NCI-H69 (cell line): Measurements from ENCODE around the gene BDNF.

Experiments
- DNase-seq: peaks from one replicate; lab custom pipeline; 2025; lab: John Stamatoyannopoulos, UW

The BDNF gene

DNA sequence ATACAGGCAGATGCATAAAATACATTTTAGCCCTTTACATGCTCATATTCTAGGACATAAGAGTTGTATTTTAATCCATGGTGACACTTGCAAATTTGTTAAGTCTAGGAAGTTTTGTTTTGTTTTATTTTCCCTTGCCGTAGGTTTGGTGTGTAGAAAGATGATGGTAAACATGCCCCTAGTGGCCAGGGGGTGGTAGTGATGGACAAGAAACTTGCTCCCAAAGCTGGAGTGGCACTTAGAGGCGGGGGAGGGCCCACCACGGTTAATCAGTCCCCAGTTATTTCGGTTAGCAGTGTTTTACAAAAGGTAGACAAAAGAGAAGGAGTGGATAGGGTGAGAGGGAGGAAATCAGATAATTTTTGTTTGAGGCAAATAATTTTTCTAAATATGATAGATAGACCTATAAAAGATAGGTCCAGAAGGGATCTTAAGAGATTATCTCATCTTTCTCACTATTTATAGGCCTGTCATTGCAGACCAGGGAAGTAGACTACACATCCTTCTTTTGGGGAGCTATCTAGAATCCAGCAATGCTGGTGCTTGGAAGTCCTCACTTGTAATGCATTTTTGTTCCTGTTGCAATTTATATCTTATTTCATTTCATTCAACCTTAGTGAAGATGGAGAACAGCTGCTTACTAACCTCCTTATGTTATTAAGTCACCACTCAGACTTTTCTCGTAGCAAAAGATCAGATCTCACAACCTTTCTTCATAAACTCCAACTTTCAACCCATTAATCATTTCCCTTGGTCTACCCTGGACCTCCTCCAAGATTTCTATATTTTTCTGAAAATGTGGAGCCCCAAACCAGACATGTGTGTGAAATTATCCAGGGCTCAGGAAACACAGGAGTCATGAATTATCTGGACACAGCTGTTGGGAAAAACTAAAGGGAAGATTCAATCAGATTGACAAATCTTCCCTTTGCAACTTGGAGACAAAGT, 5.9 kb upstream of the BDNF start:
- DNase-seq, result peak; percentile 60

DNA sequence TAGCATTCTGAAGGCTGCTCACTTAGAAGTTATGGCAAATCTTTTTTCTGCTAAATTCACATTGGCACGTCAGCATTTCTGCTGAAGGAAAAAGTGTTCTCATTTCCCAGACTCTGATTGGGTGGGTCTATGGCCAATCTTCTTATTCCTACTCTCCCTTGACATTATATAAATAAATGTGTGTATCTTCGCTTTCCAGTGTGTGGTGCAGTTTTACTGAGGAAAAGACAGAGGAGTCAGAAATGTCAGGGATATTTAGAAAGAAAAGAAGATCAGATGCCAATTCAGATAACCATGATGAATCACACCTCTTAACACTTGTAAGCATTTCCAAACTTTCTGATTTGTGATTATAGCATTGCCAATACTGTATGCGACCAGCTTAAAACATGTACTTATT, 3.2 kb upstream of the BDNF start:
- peak; percentile 12 for DNase-seq

DNA sequence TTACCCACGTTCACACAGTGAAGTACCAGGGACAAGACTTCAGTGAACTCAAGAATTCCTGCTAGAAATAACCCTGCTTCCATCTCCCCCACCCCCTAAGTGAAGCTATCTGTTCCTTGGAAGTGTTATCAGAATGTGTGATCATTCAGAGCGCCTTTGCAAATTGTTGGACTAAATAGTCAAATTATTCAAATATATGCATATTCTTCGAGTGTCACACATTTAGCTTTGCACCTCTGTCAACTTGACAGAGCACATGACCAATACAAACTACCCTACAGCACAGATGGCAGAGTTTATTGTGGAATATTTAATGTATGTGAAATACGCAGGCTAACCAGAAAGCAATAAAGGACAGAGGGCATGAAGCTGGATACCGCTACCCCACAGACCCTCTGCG, 2.6 kb upstream of the BDNF start:
- DNase-seq, result no peak

DNA sequence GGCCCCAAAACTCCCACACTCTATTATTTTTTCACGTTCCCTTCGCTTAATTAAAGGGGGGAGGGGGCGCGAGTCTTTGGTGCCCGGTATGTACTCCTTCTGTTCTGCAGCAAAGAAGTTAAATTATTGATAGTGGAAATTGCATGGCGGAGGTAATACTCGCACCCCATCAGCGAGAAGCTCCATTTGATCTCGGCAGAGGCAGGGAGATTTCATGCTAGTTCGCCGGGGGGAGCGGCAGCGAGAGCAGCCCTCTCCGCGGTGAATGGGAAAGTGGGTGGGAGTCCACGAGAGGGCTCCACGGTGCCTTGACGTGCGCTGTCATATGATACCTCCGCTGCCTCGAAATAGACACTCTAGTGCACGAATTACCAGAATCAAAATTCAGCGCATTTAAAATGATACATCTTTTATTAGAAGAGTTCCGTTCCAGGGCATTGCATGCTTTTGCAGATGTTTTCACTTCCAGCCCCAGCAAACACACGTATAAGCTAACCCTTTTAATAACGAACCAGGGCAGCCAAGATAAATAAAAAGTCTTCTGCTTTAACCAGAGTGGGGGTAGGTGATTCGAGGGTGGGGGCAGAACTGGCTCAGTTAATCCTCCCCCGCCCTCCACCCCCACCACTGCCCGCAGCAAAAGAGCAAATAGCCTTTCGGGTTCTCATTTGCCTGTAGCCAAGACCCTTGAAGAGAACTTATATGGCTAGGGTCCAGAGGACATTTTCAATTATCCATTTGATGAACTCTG, 1.3 kb upstream of the BDNF start:
- DNase-seq, result peak; percentile 70

DNA sequence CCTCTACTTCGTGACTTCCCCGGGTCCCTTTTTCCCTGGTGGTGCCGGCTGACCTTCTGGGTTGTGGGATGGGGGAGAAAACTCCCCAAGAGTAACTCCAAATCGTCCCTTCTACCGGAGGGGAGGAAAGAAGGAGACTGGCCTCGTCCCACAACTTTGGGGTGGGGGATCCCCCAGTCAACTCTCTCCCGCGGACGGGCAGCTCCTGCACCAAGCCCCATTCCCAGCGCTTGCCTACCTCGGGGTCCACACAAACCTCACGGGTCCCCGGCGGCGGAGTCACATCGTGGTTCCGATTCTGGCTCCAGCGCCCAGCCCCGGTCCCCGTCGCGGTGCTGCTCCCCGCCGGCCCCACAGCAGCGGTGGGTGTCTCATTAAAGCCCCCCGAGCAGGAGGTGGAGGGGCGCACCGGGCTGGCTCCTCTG, 317 bp downstream of the BDNF start:
- no peak for DNase-seq

DNA sequence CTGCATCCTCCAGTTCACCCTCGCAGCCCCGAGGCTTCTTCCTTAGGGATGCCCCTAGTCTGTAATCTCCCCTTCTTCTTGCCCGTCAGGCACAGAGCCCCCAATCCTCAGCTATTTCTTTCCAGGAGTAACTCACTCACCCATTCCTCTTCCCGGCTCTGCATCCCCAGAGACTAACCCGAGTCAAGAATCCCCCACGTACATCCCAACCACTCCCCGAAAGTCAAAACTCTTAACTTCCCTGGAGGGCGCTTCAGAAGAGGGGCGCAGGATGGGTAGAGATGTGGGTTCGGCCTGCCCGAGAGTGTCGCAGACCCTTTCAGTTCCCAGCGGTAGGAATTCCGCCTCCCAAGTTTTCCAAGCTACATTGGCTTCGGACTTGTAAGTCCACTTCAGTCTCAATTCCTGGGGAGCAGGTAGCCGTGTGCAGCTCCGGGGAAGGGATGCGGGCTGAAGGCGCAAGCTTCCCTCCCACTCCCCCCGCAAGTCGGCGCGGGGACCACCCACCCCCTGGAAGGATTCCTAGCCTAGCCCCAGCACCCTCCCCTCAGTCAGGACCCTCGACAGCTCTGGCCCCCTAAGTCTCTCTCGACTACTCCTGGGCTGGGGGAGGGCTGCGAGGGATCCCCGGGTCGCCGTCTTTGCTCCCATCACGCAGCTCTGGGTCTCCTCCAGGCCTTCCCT, 871 bp downstream of the BDNF start:
- DNase-seq, result peak; percentile 72

DNA sequence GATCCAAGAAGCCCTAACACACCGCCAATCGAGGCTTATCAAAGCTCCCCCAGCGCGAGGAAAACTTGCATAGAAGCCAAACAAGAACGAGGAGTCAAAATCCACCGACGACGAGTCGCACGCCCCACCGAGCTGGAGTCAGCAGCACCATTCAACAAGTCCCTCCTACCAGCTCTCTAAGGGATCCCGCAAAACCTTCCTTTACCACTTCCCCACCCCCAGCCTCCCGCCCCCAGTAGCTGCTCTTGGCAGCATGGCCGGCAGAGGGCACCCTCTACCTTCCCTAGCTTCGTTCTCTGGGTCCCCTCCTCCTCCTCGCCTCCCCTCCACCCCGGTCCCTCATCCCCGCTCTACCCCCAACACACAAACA, 1.4 kb downstream of the BDNF start:
- peak; percentile 92 for DNase-seq

DNA sequence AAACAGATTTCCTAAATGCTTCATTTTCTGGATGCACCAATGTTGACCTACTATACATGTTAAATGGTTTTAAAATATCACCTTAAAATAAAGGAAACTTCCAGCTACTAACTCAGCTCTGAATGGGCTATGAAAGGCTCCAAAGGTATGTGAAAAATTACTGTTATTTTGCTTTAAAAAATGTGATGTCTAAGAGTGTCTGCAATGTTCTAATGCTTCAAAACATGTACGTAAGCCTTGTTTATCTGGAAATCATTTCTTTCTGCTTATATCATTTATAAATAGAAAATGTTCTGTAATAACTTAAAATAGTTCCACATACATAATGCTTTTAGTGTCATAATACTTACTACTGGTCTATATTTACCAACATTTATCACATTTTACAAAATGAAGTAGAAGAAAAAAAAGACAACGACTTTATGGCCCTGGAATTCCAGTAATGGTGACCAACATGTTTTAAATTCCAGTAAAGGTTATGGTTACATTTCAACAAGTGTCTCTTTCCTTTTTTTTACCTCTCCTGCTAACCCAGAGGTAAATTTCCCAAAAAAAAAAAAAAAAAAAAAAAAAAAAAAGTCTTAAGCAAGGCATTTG, 2.5 kb downstream of the BDNF start:
- DNase-seq, result no peak

DNA sequence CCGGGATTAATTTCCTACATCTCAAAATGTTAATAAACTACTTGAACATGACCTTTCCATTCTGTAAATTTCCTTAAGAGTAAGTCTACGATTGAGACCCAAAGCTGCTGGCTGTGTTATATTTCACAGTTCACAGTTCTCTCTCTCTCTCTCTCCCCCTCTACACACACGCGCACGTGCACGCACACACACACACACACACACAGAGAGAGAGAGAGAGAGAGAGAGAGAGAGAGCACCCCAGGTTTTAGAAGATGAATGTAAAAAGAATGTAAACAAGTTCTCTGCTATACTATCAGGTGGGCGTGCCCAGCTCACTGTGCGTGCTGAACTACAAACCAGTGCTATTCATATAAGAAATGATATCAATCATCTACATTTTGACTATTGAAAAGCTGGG, 3.3 kb downstream of the BDNF start:
- DNase-seq, result peak; percentile 61

DNA sequence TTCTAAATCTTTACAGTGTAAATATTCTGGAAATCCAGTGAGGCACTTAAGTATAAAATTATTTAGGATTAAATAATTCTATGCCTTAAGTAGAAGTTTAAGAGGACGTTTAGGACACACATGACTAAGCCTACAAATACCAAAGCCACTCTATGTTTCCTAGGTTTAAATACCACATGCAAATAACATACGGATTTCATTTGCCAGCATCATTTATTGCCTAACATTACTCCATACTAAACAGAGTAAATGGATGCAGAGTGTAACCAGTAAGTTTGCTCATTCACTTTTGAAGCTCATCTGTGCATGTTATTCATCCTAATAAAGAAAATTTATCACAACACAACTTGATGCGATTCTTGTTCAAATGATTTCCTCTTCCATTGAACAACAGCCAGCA, 4.1 kb downstream of the BDNF start:
- DNase-seq, result no peak

DNA sequence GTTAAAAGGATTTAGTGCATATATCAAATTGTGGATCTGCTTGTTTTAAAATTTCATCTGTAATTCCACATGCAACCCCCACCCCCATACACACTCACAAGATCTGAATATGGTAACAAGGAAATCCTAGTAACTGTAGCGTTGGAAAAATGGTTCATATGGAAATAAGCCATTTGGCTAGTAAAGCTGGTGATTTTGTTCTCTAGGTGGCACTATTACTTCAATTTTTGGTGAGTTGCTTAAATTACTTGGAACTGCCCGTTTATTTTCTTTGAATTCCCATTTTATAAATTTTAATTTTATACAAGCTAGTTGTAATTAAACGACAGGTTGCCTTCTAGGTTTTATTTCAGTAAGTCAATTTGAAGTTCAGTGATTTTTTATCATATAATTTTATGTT, 5.3 kb downstream of the BDNF start:
- peak; percentile 69 for DNase-seq

DNA sequence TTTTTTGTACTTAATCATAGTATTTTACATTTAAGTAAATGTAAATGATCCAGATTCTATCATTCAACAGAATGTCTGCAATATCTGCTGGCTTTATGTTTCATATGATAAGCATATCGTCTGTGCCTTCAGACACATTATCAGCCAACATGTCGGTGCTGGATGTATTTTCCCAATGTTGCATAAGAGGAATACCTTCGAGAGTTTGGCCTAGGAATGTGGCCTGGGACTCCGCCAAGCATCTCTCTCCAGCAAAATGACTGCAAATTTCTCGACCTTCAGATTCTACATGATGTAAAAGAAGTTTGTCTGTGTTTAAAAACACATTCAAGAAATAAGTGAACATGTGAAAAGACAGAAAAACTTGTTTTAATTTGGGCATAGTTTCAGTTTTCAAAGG, 6.9 kb downstream of the BDNF start:
- no peak for DNase-seq

DNA sequence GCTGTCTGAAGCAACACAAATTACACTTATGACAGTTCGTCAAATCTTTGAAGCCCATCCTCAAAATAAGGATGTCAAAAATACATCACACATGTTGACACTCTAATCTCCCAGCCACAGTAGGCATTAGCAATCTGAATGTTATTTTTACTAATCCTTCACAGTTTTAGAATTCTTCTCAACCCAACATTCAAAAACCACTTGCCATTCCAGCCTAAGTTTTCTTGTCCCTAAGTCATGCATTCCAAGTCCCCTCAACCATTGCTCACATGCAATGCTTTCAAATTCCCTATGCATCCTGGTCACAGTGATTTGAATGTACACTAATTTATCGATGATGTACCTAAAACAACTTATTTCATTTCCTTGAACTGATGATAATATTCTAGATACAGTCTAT, 7.5 kb downstream of the BDNF start:
- DNase-seq, result no peak

DNA sequence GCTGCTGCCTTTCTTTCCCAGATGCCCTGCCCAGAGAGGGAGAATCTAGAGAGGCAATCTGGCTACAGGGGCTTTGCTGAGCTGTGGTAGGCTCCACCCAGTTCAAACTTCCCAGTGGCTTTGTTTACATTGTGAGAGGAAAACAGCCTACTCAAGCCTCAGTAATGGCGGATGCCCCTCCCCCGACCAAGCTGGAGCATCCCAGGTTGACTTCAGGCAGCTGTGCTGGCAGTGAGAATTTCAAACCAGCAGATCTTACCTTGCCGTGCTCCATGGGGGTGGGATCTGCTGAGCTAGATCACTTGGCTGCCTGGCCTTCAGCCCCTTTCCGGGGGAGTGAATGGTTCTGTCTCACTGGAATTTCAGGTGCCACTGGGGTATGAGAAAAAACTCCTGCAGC, 12.2 kb downstream of the BDNF start:
- DNase-seq, result peak; percentile 76

DNA sequence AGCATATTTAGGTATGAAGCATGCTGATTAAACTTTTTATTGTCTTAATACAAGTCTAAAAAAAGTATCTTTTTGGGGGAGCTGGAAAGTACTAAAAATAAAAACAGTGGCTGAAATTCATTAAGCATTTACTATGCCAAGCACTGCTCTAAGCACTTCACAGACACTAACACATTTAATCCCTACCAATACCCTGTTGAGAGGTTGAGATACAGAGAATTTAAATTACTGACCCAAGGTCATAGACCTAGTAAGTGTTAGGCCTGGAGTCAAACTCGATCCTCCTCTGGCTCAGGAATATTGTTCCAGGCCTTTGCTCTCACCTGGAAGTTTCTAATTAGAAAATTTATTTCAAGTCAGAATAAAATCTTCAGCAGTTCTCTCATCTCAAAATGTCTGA, 18.6 kb downstream of the BDNF start:
- no peak for DNase-seq

DNA sequence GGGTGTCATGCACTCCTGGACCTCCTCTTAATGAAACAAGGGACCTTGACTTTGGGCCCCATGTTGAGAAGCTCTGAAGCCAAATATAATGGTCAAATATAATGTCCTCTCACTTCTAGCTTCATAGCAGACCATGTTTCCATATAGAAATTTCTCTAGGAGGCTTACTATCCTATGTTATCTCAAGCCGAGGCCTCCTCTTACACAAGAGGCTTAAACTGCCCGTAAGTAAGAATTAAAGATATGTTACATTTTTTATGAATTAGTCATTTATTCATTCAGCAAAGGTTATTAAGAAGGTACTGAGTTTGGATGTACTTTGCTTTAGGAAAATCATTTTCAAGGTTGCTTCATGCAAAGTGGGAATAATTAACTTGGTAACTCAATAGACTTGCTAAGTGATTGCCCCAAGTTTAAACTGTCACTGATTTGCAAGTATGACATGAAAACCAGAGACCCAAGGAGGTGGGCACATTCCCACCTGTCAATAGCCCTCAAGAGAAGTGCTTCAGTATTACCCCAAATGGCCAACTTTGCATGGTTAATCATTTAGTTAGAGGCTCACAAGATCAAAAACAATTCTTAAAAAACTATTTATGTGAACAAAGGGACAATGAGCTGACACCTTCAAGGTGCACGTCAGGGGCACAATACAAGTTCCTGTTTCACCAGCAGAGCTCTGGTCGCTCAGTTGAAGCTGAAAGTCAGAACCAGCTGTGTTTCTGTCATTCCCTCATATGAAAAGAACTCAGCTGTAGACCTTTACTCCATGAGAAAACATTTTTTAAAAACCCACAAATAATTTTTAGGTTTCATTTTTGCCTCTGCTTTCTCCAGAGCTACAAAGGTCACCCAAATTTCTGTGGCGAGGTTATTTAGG, 20.9 kb downstream of the BDNF start:
- DNase-seq, result no peak

DNA sequence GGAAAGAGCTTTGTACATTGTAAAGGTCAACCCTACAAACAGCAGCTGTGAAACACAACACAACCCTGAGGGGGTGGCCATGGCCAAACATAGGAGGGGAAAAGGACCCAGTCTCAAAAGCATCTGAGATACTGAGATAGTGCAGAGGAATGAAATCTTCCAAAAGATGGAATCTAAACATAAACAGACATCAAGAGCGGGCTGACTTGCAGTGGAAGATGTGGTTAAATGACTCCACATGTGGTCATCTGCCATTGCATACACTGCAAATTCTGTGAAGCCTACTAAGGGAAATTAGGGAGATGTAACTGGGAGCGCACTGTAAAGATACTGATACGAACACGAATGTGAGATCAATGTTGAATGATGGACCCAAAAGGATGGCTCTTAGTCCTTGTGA, 22.0 kb downstream of the BDNF start:
- no peak for DNase-seq

DNA sequence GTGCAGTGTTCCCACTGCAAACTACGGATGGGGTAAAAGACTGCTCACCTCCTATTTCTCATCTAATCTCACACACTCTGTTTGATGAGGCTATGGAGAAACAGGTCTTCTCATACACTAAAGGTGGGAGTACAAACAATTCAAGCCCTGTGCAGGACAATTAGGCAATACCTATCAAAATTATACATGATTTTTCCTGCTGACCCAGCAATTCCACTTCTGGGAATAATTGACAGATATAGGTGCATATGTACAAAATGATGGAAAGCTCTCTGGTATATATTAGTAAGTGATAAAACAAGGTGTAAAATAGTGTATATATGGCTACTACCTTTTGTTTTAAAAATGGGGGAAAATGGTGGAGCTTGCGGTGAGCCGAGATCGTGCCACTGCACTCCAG, 23.1 kb downstream of the BDNF start:
- no peak for DNase-seq

DNA sequence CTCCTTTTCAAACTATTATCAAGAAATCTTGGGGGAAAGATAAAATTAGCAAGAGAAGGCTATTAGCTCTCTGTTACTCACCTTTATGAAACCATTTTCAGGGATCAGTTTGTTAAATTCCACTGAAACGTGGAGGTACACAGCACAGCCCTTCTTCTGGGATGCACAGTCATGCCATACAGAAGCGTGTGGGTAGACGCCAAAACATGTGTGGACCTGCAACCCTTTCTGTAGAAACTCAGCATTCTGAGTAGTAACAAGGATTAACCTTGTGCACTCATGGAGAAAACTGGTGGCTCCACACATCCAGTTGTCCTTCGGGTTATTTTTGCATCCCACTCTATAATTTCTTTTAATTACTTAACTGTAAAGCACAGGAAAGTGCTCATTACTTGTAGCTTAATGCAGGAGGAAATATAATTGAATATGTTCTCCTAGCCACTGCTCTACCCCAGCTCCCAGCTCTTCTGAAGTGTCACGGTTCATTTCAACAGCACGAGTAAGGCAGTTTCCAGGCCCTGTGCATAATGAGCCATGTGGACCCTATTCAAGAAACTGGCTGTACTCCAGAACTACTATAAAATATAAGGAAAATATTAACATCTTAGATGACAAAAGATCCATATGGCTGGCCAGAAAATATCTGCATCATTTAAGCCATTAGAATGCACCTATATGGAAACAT, 26.1 kb downstream of the BDNF start:
- DNase-seq, result peak; percentile 97

DNA sequence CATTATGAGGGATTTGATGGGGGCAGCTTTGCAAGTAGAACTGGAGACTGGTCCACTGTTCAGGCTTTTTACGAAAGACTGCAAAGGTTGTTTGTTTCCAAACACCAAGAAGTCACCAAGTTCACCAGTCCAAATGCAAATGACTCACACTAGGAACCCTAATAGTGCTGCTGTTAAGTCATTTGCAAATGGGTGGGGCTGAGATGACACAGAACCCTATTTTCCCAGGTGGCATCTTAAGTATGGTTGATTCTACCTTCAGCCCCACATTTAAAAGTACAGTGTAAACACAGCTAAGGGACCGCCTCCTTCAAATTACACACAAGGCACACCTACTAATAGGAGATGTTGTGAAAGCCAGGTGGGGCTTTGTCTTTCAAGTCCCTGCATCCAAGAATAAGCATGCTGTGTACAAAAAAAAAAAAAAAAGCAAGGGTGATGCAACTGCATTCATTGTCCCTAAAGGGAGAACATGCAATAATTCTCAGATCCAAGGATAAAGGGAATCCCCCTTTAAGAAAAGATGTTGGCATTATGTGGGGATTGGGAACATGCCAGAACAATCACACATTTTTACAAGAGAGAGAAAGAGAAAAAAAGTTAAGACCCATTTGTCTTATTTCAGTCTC, 27.3 kb downstream of the BDNF start:
- DNase-seq, result peak; percentile 98
